MCF 10A (cell line): ENCODE measurements around the gene LACTB. TPM values are rescaled to one million over a fixed set of nuclear protein-coding genes. Genes with fewer than 3 reads are reported as not detected.

Source experiments
- BruUV-seq: library from RNA; stranded (reverse); fragments of 400-500 nt; replicated peaks from 2 replicates; lab custom pipeline; 2021; lab: Mats Ljungman, UMichigan
- CTCF ChIA-PET: fragments of 300-600 bp; sonication (Branson Sonifier 250); formaldehyde crosslinking; extraction: SDS; loops from one replicate; lab custom pipeline; 2021; ENCODE audit warnings: antibody characterized with exemption, inconsistent platforms; lab: Yijun Ruan, JAX
- POLR2A ChIA-PET: fragments of 300-600, 350-650 bp; sonication (Branson Sonifier 250); formaldehyde crosslinking; extraction: SDS; loops from one replicate; lab custom pipeline; 2020; ENCODE audit warnings: antibody characterized with exemption, inconsistent platforms; lab: Yijun Ruan, JAX
- DNase-seq: peaks from one replicate; pipeline ENCODE4 v3.0.0-alpha.2; 2018; ENCODE audit not compliant: unreplicated experiment
- H3K27ac Mint-ChIP-seq: one replicate; pipeline ENCODE4 v1.8.0; 2022; ENCODE audit warnings: mild to moderate bottlenecking, low read depth, mixed read lengths; ENCODE audit not compliant: unreplicated experiment
- H3K27me3 Mint-ChIP-seq: one replicate; pipeline ENCODE4 v1.8.0; 2022; ENCODE audit warnings: mixed read lengths; ENCODE audit not compliant: insufficient read depth, unreplicated experiment
- H3K36me3 Mint-ChIP-seq: one replicate; pipeline ENCODE4 v1.8.0; 2022; ENCODE audit warnings: mild to moderate bottlenecking, moderate library complexity, mixed read lengths; ENCODE audit not compliant: insufficient read depth, unreplicated experiment
- H3K4me1 Mint-ChIP-seq: one replicate; pipeline ENCODE4 v1.8.0; 2022; ENCODE audit warnings: mixed read lengths; ENCODE audit not compliant: insufficient read depth, unreplicated experiment
- H3K4me3 Mint-ChIP-seq: one replicate; pipeline ENCODE4 v1.8.0; 2022; ENCODE audit warnings: mild to moderate bottlenecking, moderate library complexity, mixed read lengths; ENCODE audit not compliant: unreplicated experiment
- H3K9me3 Mint-ChIP-seq: one replicate; pipeline ENCODE4 v1.8.0; 2022; ENCODE audit warnings: mixed read lengths; ENCODE audit not compliant: unreplicated experiment
- intact Hi-C: fragments of 100-400 bp; cut with micrococcal nuclease; formaldehyde crosslinking; loops from 2 replicates; pipeline ENCODE4 v1.14.1; 2022
- total RNA-seq: library from RNA; stranded (reverse); gene quantifications from 2 replicates; pipeline ENCODE4 v1.2.3, GENCODE V29; 2022
- TF ChIP-seq, protein P1 (sequence below): fragments of 200-600 bp; IDR thresholded peaks from one replicate; pipeline ENCODE4 v1.8.0; 2022; ENCODE audit warnings: antibody characterized with exemption, mild to moderate bottlenecking; ENCODE audit not compliant: unreplicated experiment

The LACTB gene
- total RNA-seq, 1 experiment from 2014 or later, result 9.9 TPM

- ChIA-PET CTCF (interaction anchor here (0.9 to 1.1 kb wide), 3 partner anchors 12 to 291 kb away, joined by 3 to 4 read pairs (median 3); no protein-coding TSS in a partner anchor), POLR2A (interaction anchor here (0.8 to 1.9 kb wide), 3 partner anchors 19 to 25 kb away, joined by 3 to 5 read pairs (median 4); no protein-coding TSS in a partner anchor)
Measured at GRCh38 chr15:63073497-63074172, 48.0 kb upstream of the LACTB start.

DNA sequence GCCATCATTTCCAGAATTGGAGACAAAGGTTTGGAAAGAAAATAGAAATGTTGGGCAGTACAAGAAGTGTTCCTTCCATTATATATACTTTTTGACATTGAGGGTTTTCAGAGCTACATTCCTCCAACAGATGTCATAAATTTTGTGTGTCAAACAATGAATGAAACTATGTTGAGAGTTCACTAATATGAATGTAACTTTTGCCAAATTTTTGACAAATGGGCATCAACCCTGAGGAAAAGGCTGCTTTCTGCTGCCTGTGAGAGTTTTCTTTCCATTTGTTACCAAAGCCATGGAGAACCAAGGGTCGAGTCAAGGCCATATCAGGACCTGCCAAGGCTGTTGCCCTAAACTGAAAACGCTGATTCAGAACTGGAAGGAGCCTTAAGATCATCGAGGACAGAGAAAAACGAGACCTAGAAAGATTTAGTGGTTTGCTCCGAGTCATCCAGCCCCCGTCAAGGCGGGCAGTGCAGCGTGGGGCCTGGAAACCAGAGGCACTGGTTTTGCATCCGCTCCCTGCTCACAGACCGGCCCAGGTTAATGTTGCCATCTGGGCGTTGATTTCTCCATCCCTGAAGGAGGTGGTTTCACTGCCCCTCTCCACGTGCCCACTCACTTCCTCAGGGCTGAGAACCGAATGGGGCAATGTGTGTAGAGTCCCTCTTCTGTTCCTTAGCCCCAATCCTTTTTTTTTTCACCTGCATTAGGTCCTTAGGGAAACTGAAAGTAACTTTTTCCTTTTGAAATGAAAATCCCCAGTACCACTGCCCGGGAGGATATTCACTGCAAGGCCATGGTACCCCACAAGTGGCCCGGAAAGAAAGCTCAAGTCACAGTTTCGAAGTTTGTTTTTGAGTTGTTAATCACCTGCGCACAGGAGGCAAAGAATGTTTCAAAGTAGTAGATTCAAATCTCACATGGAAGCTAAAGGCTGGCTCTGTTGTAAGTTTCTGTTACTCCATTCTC is 46.4 kb upstream of the LACTB start:
- Mint-ChIP-seq H3K27ac (no peak overlapping the region), H3K27me3 (no peaks in the 10 kb centered on the region), H3K4me1 (peaks cover 7% of the 10 kb centered on the region), H3K9me3 (no peaks in the 10 kb centered on the region), H3K36me3 (peaks cover 12% of the 10 kb centered on the region), H3K4me3 (no peak overlapping the region)
- ChIA-PET CTCF (interaction anchor here (0.6 to 2.4 kb wide), 4 partner anchors 19 to 660 kb away, joined by 3 to 11 read pairs (median 3); no protein-coding TSS in a partner anchor), POLR2A (interaction anchor here (0.5 to 0.8 kb wide), 2 partner anchors 30 to 1027 kb away, joined by 3 read pairs; no protein-coding TSS in a partner anchor)
- intact Hi-C loops, result no loop called here
- TF ChIP-seq, protein P1, sequence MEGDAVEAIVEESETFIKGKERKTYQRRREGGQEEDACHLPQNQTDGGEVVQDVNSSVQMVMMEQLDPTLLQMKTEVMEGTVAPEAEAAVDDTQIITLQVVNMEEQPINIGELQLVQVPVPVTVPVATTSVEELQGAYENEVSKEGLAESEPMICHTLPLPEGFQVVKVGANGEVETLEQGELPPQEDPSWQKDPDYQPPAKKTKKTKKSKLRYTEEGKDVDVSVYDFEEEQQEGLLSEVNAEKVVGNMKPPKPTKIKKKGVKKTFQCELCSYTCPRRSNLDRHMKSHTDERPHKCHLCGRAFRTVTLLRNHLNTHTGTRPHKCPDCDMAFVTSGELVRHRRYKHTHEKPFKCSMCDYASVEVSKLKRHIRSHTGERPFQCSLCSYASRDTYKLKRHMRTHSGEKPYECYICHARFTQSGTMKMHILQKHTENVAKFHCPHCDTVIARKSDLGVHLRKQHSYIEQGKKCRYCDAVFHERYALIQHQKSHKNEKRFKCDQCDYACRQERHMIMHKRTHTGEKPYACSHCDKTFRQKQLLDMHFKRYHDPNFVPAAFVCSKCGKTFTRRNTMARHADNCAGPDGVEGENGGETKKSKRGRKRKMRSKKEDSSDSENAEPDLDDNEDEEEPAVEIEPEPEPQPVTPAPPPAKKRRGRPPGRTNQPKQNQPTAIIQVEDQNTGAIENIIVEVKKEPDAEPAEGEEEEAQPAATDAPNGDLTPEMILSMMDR, result no peak
- DNase-seq, result no peak
- BruUV-seq, result no TSS peak

More at GRCh38 chr15:63073497-63074172, 48.0 kb upstream of the LACTB start:
- intact Hi-C loops, result no loop called here
- no peak overlapping the region for H3K4me3 Mint-ChIP-seq
- H3K36me3 Mint-ChIP-seq, result peaks cover 18% of the 10 kb centered on the region
- no peak overlapping the region for H3K27ac Mint-ChIP-seq
- no peaks in the 10 kb centered on the region for H3K9me3 Mint-ChIP-seq
- no peaks in the 10 kb centered on the region for H3K4me1 Mint-ChIP-seq
- no peaks in the 10 kb centered on the region for H3K27me3 Mint-ChIP-seq
- BruUV-seq, result no TSS peak
- TF ChIP-seq, protein P1, result no peak
- DNase-seq, result no peak

GRCh38 chr15:63075984-63076713 is 45.5 kb upstream of the LACTB start:
- H3K4me3 Mint-ChIP-seq, result no peak overlapping the region
- peaks cover 7% of the 10 kb centered on the region for H3K4me1 Mint-ChIP-seq
- ChIA-PET CTCF (interaction anchor here (0.6 to 2.4 kb wide), 2 partner anchors 29 to 661 kb away, joined by 3 to 11 read pairs; no protein-coding TSS in a partner anchor), POLR2A (interaction anchor here (0.5 to 0.6 kb wide), 2 partner anchors 67 to 1026 kb away, joined by 3 read pairs; no protein-coding TSS in a partner anchor)
- intact Hi-C loops, result no loop called here
- no peaks in the 10 kb centered on the region for H3K9me3 Mint-ChIP-seq
- DNase-seq, result no peak
- H3K36me3 Mint-ChIP-seq, result peaks cover 6% of the 10 kb centered on the region
- no TSS peak for BruUV-seq
- no peak overlapping the region for H3K27ac Mint-ChIP-seq
- no peaks in the 10 kb centered on the region for H3K27me3 Mint-ChIP-seq
- TF ChIP-seq, protein P1, result no peak
